Transverse colon (tissue), 4 donors: ENCODE measurements around the gene DPY19L3. TPM values are rescaled to one million over a fixed set of nuclear protein-coding genes. Genes with fewer than 3 reads are reported as not detected.

Experiments used
- DNase-seq: peaks from one replicate; pipeline ENCODE4 v3.0.0-alpha.2; 2019
- H3K27ac ChIP-seq, 4 donors: fragments of 200-600 bp; sonication (generic); 2 replicates each; pipeline ENCODE4 v1.5.1; 2016 to 2018; ENCODE audit warnings: inconsistent platforms in 4 of 4
- H3K27me3 ChIP-seq: fragments of 200-600 bp; sonication (generic); 2 replicates; pipeline ENCODE4 v1.5.1; 2017; ENCODE audit warnings: inconsistent platforms
- H3K36me3 ChIP-seq, 4 donors: fragments of 200-600 bp; sonication (generic); 2 replicates each; pipeline ENCODE4 v1.5.1; 2017 to 2019; ENCODE audit warnings: inconsistent platforms in 4 of 4
- H3K4me1 ChIP-seq, 4 donors: fragments of 200-600 bp; sonication (generic); 2 replicates each; pipeline ENCODE4 v1.5.1; 2017 to 2020; ENCODE audit warnings: inconsistent platforms in 4 of 4
- H3K4me3 ChIP-seq, 4 donors: fragments of 200-600 bp; sonication (generic); 1 replicate in 1 of 4; 2 replicates in 3 of 4; pipeline versions ENCODE4 v1.5.1 to v1.6.1; 2017 to 2019; ENCODE audit warnings: inconsistent platforms in 4 of 4
- H3K9me3 ChIP-seq, 2 donors: fragments of 200-600 bp; sonication (generic); 2 replicates each; pipeline ENCODE4 v1.5.1; 2017 to 2019; ENCODE audit warnings: inconsistent platforms in 2 of 2
- EP300 ChIP-seq: sonication (generic); formaldehyde crosslinking; IDR thresholded peaks from one replicate; pipeline ENCODE4 v1.6.1; 2017; ENCODE audit warnings: antibody characterized with exemption, low read depth
- POLR2A ChIP-seq: fragments of 450-650 bp; IDR thresholded peaks from one replicate; pipeline ENCODE4 v1.6.1; 2016; ENCODE audit warnings: antibody characterized with exemption, mild to moderate bottlenecking, moderate library complexity
- POLR2AphosphoS5 ChIP-seq, 3 donors: sonication (generic); formaldehyde crosslinking; IDR thresholded peaks; one replicate each; pipeline ENCODE4 v1.6.1; 2016; ENCODE audit warnings: antibody characterized with exemption in 3 of 3
- WGBS, 2 donors: methylation state at CpG; one replicate each; pipeline ENCODE4 v1.1.5; 2018; ENCODE audit warnings: low coverage in 1 of 2; 5-methylcytosine and 5-hydroxymethylcytosine counted together
- in situ Hi-C, 4 donors: fragments of 200-750 bp; cut with MboI; loops; one replicate each; pipeline versions ENCODE4 v1.15.0 to v1.15.1; 2017; ENCODE audit warnings: low sequenced_read_pairs in 3 of 4, low pct_ligation_motif_present in 1 of 4, low pct_unique_long_range_greater_than_20kb in 1 of 4
- intact Hi-C: fragments of 100-400 bp; cut with DNase I; formaldehyde crosslinking; loops from one replicate; pipeline ENCODE4 v1.15.1; 2023; ENCODE audit warnings: low total_unique reads
- total RNA-seq, 4 donors: library from RNA; depleted of rRNA; stranded (reverse); fragments of >200 nt; gene quantifications; one replicate each; pipeline ENCODE4 v1.1.0, GENCODE V29; 2016
- TF ChIP-seq, protein P1 (sequence below), 5 experiments: fragments of 200-600 bp in 3 of 5; fragments of 450-650 bp in 2 of 5; sonication (generic) in 3 of 5; IDR thresholded peaks; 1 replicate in 2 of 5; 2 replicates in 3 of 5; pipeline ENCODE4 v1.5.1; 2016 to 2017; ENCODE audit warnings: antibody characterized with exemption in 5 of 5, inconsistent platforms in 3 of 5, mild to moderate bottlenecking in 2 of 5, moderate library complexity in 1 of 5

Gene DPY19L3
- total RNA-seq, 4 donors from 2014 or later: 15.6 to 48.6 (median 20.2) TPM

GRCh38 chr19:32459204-32459865 is 53.8 kb downstream of the DPY19L3 start:
- intact Hi-C loops: loop anchor here (10.0 kb wide), 1 partner anchor 145 kb away; no protein-coding TSS in a partner anchor
- Histone ChIP-seq H3K36me3 (no peaks in the 10 kb centered on the region), H3K4me1 (peaks cover 0 to 5% (median 0%) of the 10 kb centered on the region in 4 donors), H3K27me3 (no peaks in the 10 kb centered on the region), H3K9me3 (no peaks in the 10 kb centered on the region), H3K27ac (no peak overlapping the region), H3K4me3 (no peak overlapping the region)
- WGBS, 2 donors: 37 to 53% methylated on average over 3 of the region's 3 CpGs
- in situ Hi-C loops: no loop called here
- TF ChIP-seq POLR2AphosphoS5 (IDR thresholded peaks at IDR 0.05) (no peak), POLR2A (no peak), EP300 (no peak)
- no peak for DNase-seq

GRCh38 chr19:32460476-32460875 is 54.9 kb downstream of the DPY19L3 start:
- Histone ChIP-seq H3K27ac (no peak overlapping the region), H3K27me3 (no peaks in the 10 kb centered on the region), H3K9me3 (no peaks in the 10 kb centered on the region), H3K4me3 (no peak overlapping the region), H3K36me3 (no peaks in the 10 kb centered on the region), H3K4me1 (peaks cover 0 to 5% (median 0%) of the 10 kb centered on the region in 4 donors)
- TF ChIP-seq POLR2A (no peak), EP300 (no peak), POLR2AphosphoS5 (IDR thresholded peaks at IDR 0.05) (no peak)
- TF ChIP-seq, protein P1, sequence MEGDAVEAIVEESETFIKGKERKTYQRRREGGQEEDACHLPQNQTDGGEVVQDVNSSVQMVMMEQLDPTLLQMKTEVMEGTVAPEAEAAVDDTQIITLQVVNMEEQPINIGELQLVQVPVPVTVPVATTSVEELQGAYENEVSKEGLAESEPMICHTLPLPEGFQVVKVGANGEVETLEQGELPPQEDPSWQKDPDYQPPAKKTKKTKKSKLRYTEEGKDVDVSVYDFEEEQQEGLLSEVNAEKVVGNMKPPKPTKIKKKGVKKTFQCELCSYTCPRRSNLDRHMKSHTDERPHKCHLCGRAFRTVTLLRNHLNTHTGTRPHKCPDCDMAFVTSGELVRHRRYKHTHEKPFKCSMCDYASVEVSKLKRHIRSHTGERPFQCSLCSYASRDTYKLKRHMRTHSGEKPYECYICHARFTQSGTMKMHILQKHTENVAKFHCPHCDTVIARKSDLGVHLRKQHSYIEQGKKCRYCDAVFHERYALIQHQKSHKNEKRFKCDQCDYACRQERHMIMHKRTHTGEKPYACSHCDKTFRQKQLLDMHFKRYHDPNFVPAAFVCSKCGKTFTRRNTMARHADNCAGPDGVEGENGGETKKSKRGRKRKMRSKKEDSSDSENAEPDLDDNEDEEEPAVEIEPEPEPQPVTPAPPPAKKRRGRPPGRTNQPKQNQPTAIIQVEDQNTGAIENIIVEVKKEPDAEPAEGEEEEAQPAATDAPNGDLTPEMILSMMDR (IDR thresholded peaks at IDR 0.05): no peak
- DNase-seq: no peak
- intact Hi-C loops (no loop called here), in situ Hi-C loops (no loop called here)
- 92 to 100% methylated on average over 3 of the region's 3 CpGs for WGBS, 2 donors

DNA sequence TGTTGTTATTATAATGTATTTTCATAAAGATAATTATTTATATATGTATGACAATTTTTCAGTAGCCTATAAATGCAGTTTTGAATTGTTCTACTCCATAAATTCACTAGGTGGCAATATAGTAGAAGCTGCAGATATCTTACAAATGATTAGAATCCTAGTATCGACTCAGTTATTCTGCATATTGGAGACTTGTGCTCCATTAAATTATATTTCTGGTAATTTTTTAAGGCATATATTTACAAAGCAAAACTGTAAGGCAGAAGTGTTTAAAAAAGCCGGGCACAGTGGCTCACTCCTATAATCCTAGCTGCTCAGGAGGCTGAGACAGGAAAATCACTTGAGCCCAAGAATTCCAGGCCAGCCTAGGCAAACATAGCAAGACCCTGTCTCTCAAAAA is 58.7 kb downstream of the DPY19L3 start:
- no peaks in the 10 kb centered on the region for H3K27me3 ChIP-seq
- in situ Hi-C loops (no loop called here), intact Hi-C loops (no loop called here)
- WGBS, 2 donors: 64 to 75% methylated on average over 2 of the region's 2 CpGs
- H3K9me3 ChIP-seq: no peaks in the 10 kb centered on the region
- H3K4me3 ChIP-seq: no peak overlapping the region
- DNase-seq: no peak
- no peaks in the 10 kb centered on the region for H3K36me3 ChIP-seq
- no peak overlapping the region for H3K27ac ChIP-seq
- H3K4me1 ChIP-seq: peaks cover 0 to under 1% (median 0%) of the 10 kb centered on the region in 4 donors
- TF ChIP-seq POLR2AphosphoS5 (IDR thresholded peaks at IDR 0.05) (no peak), POLR2A (no peak), EP300 (no peak)
- TF ChIP-seq, protein P1 (IDR thresholded peaks at IDR 0.05): peak in 1 of 5 experiments; percentile 27

GRCh38 chr19:32465176-32465575 is 59.6 kb downstream of the DPY19L3 start:
- intact Hi-C loops (no loop called here), in situ Hi-C loops (no loop called here)
- no peak for TF ChIP-seq POLR2AphosphoS5 (IDR thresholded peaks at IDR 0.05)
- TF ChIP-seq POLR2A: no peak
- TF ChIP-seq EP300: no peak
- TF ChIP-seq, protein P1 (IDR thresholded peaks at IDR 0.05): no peak
- H3K4me1 ChIP-seq: no peaks in the 10 kb centered on the region
- DNase-seq: no peak
- 94 to 95% methylated on average over 2 of the region's 2 CpGs for WGBS, 2 donors
- H3K9me3 ChIP-seq: no peaks in the 10 kb centered on the region
- H3K36me3 ChIP-seq: no peaks in the 10 kb centered on the region
- H3K27ac ChIP-seq: no peak overlapping the region
- no peaks in the 10 kb centered on the region for H3K27me3 ChIP-seq
- no peak overlapping the region for H3K4me3 ChIP-seq
